ENCODE measurements around the gene GPBAR1.

GPBAR1 gene

DNA sequence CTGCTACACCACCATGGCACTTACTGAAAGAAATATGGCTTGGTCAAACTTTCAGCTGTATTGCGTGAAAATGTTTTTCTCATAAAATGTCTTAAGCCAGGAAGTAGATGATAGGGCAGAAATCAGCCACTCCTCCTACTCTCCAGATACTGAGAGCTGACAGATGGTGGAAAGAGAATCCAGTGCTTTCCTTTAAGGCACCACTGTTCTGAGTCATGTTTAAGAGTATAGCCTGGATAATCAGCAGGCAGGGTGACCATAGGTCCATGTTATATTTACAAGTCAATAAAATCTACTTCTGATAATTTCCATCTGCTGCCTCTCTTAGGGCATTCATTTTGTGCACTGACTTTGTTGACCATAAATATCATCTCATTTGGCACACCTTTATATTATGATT is 21.9 kb upstream of the GPBAR1 start:
- in situ Hi-C loops (cut with HindIII; ENCODE audit: low sequenced_read_pairs) = no loop called here

DNA sequence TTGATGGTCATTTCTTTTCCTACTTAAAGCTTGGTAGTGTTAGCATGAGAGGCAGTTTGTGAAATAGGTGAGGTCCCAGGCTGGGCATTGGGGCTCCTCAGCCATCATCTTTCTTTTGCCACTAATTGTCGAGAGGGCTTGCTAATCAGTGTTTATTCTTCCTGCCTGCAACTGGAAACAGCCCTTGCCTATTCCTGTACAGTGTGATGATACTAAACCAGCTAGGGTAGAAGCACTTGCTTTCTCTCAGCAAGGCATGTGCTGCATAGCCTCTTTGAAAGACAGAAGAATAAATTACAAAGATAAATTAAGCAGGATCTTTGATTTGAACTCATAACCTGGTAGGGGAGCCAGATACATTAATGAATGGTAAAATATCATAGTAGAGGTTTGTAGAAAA is 16.6 kb upstream of the GPBAR1 start:
- in situ Hi-C loops (cut with HindIII; ENCODE audit: low sequenced_read_pairs) = loop anchor here (10.0 kb wide), 1 partner anchor 59 kb away; no protein-coding TSS in a partner anchor

DNA sequence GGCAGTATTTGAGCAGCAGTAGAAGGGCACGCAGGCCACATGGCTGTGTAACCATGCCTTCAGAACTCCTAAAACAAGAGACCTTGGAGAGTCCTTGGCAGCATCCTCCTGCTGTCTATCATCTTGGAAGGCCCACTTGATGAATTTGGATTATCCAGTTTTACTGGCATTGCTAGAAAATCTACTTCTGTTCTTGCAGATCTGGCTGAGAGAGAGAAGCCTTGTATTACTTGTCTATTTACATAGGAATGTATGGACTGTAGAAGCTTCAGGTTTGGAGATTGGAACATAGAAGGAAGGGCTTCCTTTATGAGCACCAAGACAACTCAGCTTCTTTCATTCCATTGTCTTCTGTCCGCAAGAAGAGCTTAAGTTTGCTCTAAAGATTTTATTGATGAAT is 16.1 kb upstream of the GPBAR1 start:
- in situ Hi-C loops (cut with HindIII; ENCODE audit: low sequenced_read_pairs) = loop anchor here (10.0 kb wide), 1 partner anchor 60 kb away; no protein-coding TSS in a partner anchor

DNA sequence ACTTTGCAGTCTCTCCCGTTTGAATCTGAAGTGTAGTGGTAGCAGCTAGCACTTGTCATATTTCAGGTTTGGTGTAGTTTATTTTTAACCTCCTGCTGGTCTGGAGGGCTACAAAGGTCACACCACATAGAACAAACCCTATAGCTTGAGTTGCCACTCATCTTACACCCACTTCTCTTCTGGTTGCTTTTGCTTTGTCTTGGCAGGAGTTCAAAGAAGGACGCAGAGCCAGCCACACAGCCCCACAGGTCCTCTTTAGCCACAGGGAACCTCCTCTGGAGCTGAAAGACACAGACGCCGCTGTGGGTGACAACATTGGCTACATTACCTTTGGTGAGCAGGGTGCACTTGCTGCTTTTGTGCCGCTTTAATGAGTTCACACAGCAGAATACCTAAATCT is 15.6 kb upstream of the GPBAR1 start:
- in situ Hi-C loops (cut with HindIII; ENCODE audit: low sequenced_read_pairs) = loop anchor here (10.0 kb wide), 1 partner anchor 60 kb away; no protein-coding TSS in a partner anchor

DNA sequence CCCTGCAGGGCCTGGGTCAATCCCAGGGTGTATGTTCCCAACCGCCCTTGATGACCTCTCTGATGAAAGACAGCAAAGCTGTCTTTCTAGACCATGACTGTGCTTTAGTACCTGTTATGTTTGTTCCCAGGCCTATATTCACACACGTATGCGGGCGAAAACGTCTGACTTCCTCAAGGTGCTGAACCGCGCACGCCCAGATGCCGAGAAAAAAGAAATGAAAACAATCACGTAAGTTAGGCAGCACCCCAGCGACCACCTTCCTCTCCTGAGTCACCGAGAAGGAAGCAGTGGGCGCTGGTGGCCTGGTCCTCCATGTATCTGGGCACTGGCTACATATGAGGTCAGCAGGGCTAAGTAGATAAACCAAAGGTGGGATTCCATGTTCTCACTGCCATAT is 11.1 kb upstream of the GPBAR1 start:
- in situ Hi-C loops (cut with HindIII; ENCODE audit: low sequenced_read_pairs) = loop anchor here (10.0 kb wide), 1 partner anchor 65 kb away; no protein-coding TSS in a partner anchor

DNA sequence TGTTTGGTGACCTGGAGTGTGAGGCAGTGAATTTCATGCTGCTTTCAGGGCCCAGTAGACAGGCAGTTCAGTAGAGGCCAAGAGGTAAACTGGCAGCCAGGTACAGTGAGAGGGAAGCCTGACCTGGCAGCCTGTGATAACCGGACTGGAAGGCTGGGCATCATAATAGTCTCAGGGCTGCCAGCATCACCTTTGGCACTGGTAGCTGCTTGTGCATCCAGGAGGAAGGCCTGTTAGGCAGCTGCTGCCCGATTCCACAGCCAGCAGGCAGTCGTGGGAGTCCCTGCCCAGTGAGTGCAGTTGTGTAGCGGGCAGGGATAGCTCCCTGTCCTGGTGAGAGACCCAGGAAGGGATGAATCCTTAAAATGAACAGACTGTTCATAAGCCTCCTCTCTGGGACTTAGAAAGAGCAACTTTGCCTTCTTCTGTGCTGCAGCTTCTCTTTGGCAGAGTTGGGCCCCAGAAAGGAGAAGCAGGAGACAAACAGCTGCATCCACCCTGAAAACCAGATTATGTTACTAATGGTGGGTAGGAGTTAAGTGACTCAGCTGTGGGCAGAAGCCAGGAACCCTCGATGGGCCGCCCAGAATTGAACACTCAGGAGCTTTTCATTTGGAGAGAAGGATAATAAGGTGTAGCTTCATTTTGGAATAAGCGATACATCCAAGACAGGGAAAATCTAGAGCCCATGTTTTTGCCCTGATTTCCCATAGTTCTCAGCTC is 8.1 kb upstream of the GPBAR1 start:
- in situ Hi-C loops (cut with HindIII; ENCODE audit: low sequenced_read_pairs) = no loop called here

DNA sequence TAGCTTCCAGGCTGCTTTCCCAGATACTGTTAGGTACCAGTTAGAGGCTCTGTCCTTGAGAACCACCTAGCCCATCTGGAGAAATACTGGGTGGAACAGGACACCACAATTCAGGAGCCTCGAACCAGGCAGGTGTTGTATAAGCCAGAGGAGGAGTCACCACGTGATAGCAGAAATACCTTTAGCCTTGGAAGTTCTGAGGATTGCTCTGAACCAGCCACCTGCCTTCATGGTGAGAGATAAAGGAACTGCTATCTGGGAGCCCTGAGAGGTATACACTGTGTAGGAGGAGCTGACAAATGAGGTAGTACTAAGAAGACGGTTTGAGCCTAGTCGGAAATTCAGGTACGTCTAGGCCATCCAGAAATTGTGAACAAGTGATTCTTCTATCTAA is 7.6 kb upstream of the GPBAR1 start:
- in situ Hi-C loops (cut with HindIII; ENCODE audit: low sequenced_read_pairs) = no loop called here

DNA sequence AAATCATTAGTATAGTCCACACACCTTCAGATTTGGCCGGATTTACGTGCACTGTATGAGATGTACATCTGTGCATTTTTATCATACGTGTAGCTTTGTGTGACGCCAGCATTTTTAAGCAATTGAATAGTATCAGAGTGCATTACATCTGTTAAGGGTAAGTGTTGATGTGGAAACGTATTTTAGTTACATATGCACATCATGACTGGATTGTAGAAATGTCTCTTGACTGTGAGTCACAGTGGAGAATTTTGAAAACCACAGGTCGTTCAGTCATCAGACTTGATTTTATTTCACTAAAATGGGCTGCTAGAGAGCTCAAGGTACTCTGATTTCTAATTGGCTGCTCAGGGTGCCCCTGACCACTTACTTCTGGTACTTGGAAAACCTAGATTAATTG is 5.4 kb upstream of the GPBAR1 start:
- in situ Hi-C loops (cut with HindIII; ENCODE audit: low sequenced_read_pairs) = no loop called here

DNA sequence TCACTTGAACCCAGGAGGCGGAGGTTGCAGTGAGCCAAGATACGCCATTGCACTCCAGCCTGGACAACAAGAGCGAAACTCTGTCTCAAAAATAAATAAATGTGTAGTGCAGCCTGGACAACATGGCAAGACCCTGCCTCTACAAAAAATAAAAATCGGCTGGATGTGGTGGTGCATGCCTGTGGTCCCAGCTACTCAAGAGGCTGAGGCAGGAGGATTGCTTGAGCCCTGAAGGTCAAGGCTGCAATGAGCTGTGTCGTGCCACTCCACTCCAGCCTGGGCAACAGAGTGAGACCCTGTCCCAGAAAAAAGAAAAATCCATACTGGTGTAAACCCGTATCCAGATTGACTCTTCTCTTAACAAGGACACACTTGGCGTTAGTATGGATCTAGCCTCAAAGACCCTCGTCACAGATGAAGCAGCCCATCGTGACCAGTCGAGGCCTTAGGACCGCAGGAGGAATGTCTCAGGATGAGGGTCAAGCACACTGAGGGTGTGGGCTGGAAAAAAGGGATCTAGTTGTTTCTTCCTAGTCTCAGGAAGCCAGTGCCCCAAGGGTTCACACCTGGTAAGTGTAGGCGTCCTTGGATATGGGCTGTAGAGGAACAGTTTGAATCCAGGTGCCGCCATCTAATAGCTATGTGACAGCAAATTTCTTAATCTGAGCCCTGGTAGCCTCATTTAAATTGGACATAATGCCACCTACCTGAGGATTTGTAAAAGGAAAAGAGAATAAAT is 4.0 kb upstream of the GPBAR1 start:
- in situ Hi-C loops (cut with HindIII; ENCODE audit: low sequenced_read_pairs) = no loop called here

DNA sequence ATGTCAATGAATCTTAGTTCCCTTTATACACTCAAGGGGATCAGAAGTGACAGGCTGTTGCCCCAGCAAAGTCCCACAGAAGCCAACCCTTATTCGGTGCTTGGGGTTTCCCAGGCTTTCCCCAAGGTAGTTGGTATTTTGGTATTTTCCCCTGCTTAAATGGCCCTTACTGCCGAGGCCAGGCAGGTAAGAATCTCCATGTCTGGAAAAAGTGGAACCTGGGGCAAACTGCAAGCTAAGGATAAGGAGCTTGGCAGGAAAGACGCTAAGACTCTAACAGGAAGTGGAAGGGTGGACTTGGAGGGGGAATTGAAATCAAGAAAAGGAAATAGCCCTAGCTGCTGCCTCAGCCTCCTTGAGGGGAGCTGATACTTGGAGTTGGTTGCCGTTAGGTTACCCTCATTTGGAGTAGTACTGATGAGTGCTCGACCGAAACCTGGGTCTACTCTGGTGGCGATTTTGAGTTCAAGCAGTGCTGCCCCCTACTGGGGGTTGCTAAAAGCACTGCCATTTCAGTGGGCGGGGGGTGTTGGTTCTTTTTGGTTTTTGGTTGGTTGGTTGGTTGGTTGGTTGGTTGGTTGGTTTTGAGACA is 3.3 kb upstream of the GPBAR1 start:
- in situ Hi-C loops (cut with HindIII; ENCODE audit: low sequenced_read_pairs) = no loop called here

DNA sequence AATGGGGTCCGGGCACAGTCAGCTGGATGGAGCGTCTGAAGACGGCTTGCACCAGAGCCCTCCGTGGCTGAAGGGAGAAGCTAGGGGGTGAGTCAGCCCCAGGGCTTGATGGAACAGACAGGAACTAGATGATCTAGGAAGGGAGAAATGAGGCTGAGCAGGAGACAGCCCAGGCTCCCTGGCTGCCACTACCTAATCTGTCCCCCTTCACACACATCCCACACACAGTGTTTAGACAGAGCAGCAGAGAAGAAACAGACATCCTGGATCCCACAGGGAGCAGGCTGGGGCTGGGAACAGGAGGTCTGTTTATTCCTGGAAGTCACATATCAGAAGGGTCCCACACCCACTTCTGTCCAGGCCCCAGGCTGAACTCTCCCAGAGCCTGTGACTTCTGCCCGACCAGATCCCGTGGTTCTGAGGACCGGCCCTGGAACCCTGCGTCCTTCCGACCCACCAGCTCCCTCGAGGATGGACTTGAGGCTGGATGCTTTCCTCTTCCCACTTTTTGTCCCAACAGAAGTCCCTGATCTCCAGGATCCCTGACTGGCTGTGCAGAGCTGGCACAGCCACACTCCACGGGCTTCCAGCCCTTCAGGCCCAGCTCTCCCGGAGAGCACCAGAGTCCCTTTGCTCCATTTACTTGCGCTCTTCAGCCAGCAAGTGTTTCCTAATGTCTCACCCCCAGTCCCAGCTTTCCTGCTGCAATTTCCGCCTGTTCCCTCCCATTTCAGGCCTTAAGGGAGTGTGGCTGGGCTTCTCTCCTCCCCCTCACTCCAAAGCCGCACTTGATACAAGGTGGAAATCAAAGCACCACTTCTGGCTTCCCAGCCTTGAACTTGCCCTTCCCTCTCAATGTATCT is 1.5 kb upstream of the GPBAR1 start:
- in situ Hi-C loops (cut with HindIII; ENCODE audit: low sequenced_read_pairs) = no loop called here

DNA sequence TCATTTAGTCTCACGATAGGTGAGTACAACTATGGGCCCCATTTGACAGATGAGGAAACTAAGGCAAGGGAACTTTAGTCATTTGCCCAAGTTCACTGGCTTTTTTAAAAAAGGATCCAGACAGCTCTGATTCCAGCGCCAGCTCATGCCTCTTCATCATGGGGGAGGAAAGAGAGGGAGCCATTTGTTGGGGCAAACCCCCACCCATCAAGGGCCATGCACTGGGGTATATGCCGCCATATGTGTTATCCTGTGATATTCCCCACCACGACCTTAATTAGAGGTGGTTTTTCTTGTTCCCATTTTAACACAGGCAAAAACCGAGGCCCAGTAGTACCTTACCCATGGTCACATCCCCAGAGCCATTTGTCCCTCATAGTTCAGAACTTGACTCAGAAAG is 649 bp upstream of the GPBAR1 start:
- in situ Hi-C loops (cut with HindIII; ENCODE audit: low sequenced_read_pairs) = no loop called here

DNA sequence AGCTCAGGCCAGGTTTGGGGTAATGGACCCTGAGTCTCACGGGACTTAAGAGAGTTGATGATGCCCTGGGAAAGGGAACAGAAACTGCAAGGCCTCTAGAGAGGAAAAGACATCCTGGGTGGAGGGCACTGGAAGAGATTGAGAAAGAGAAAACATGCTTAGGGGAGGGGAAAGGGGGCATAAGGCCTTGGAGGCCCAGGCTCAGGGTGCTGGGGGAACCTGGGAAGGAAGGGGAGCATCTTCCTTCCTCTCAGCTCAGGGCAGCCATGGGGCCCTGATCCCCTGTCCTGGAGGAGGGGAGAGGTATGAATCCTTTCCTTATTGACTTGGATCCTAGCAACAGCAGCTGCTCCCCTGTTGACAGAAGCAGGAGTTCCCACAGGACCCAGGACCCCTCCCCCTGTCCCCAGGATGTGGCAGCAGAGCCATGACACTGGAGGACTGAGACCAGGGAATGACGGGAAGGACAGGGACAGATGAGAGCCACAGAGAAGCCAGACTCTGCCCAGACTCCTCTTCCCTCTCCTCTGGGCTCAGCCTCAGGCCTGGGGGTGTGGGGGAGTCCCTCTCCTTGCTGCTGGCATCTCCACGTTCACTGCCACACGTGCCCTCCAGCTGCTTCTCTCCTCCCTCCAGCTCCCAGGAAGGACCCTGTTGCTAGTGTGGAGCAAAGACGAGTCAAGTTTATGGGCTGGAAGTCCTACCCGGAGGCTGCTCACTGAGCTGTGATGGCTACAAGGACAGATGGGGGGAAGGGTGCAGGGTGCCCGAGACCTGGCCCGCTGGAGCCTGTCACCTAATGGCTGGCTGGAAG is 815 bp downstream of the GPBAR1 start:
- in situ Hi-C loops (cut with HindIII; ENCODE audit: low sequenced_read_pairs) = no loop called here

DNA sequence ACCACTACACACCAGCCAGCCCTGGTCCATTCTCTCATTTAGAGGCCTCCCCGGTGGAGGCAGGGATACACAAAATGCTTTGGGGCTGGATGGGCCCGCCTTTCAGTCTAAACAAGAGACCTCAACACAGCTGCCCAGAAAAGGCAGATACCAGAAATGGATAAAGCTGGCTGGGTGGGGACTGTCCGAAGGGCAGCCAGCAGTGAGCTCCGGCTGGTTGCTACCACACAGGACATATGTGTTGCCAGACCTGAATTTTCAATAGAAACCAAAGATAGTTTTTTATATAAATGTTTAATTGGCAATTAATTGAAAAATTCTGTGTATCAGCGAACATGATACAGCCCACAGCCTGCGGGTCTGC is 1.4 kb downstream of the GPBAR1 start:
- in situ Hi-C loops (cut with HindIII; ENCODE audit: low sequenced_read_pairs) = no loop called here

DNA sequence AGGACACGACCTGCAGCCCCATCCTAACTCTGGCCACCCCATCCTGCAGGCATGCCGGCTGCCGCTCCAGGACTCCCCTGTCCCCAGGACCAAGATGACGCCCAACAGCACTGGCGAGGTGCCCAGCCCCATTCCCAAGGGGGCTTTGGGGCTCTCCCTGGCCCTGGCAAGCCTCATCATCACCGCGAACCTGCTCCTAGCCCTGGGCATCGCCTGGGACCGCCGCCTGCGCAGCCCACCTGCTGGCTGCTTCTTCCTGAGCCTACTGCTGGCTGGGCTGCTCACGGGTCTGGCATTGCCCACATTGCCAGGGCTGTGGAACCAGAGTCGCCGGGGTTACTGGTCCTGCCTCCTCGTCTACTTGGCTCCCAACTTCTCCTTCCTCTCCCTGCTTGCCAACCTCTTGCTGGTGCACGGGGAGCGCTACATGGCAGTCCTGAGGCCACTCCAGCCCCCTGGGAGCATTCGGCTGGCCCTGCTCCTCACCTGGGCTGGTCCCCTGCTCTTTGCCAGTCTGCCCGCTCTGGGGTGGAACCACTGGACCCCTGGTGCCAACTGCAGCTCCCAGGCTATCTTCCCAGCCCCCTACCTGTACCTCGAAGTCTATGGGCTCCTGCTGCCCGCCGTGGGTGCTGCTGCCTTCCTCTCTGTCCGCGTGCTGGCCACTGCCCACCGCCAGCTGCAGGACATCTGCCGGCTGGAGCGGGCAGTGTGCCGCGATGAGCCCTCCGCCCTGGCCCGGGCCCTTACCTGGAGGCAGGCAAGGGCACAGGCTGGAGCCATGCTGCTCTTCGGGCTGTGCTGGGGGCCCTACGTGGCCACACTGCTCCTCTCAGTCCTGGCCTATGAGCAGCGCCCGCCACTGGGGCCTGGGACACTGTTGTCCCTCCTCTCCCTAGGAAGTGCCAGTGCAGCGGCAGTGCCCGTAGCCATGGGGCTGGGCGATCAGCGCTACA is 2.1 kb downstream of the GPBAR1 start:
- in situ Hi-C loops (cut with HindIII; ENCODE audit: low sequenced_read_pairs) = no loop called here

DNA sequence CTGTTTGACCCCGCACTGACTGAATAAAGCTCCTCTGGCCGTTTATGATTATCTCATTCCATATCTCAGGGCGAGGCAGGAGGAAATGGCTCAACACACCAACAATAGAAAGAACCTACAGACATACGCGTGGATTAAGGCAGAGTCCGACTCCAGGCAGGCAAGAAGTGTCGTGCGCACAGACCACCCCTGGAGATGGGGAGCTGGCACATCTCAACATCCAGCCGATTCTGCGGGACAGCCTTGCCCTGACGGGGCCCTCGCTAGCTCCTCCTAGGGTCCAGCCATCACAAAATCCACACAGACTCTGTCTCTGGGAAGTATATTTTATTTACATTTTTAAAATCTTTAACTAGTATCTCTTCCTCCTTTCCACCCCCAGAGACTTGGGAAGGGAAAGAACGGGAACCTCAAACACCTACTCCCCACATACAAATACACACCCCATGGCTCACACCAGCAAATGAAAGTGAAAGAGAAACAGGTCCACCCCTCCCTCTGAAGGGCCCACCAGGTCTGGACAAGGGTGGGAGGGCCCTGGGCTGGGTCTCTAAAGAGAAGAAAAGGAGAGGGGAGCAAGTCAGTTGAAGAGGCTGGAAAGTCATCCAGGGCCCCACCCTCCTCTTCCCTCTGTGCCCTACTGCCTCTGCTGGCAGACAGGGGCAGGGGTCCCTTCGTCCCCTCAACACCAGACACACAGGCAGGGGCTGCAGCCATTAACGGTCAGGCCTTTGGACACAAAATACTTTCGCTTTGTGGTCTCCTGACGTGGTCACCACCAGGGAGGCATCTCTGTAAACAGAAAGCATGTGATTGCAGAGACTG is 3.2 kb downstream of the GPBAR1 start:
- in situ Hi-C loops (cut with HindIII; ENCODE audit: low sequenced_read_pairs) = no loop called here

DNA sequence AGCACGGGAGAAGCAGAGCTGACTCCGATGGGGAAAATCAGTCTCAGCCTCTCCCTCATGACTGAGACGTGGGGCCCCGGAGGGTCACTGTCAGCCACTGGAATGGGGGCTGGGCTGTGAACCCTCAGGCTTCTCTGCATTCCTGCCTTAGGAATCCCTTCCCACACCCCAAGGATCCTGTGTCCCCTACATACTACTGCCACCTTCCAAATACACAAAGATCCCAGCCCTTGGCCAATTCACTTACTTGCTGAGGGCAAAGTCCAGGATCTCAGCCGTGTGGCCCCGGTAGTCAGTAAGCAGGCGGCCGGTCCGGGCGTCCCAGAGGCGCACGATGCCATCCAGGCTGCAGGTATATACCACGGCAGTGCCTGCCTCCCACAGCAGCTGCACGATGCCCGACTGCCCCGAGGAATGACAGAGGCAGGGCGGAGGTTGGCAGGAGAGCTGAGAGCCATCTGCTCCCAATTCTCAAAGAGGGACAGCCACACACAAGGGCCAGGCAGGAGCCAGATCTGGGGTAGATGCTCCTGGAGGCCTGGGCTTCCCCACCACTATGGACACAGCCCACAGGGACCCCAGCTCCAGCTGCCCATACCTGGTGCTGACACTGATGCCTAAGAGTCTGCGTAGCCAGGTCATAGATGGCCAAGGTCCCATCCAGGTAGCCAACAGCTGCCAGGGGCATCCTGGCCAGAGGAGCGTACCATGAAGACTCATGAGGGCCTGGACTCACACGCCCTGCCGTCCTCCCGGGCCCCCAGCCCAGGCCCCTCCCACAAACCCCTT is 4.2 kb downstream of the GPBAR1 start:
- in situ Hi-C loops (cut with HindIII; ENCODE audit: low sequenced_read_pairs) = no loop called here

DNA sequence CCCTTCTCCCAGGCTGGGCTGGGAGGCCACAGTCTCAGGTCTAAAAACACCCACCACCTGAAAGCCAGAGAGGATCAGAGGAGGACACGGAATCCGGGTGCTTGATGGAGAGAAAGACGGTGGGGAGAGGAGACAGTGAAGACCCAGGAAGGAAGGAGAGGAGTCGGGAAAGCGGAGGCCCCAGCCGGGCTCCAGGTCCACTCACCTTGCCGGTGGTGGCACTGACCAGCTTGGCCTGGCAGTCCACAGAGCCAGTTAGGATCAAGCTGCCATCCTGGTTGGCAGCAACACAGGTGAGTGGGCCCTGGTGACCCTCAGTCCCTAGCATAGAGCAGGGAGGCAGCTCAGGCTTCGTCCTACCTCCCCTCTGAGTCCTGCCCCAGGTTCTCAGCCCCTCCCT is 4.8 kb downstream of the GPBAR1 start:
- in situ Hi-C loops (cut with HindIII; ENCODE audit: low sequenced_read_pairs) = no loop called here

Measured in DLD1 (cell line).